ENCODE measurements around the gene UGT3A2.
A peak's percentile ranks its signal among the peaks of the same experiment; 100 is the strongest.

UGT3A2 gene

GRCh38 chr5:36079200-36079781 is 12.6 kb upstream of the UGT3A2 start:
- TF ChIP-seq CTCF (IDR thresholded peaks at IDR 0.05; ENCODE audit: insufficient read depth, missing control alignments), result peak; percentile 78
- DNase-seq (ENCODE audit: insufficient read length, low spot score) (peak; percentile 38), FAIRE-seq (peak; percentile 88)

DNA sequence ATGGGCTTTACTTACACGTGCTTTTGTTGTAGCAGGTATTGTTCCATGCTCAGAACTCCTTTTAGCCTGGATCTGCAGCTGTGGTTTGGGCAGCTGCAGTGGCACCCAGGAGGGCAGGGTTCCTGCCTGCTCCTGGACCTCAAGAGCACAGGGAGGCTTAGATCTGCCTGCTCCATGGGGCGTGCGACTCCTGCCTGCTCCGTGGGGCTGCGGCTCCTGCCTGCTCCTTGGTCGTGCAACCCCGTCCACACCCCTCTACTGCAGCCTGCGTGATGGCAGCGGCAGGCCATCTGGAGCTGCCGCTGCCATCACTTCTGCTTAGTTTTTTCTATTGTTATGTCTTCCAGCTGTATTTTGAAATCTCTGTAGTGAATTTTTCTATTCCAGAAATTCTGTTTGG is 11.7 kb upstream of the UGT3A2 start:
- DNase-seq (ENCODE audit: insufficient read length, low spot score) (no peak), FAIRE-seq (no peak)
- no peak for TF ChIP-seq CTCF (IDR thresholded peaks at IDR 0.05; ENCODE audit: insufficient read depth, missing control alignments)

DNA sequence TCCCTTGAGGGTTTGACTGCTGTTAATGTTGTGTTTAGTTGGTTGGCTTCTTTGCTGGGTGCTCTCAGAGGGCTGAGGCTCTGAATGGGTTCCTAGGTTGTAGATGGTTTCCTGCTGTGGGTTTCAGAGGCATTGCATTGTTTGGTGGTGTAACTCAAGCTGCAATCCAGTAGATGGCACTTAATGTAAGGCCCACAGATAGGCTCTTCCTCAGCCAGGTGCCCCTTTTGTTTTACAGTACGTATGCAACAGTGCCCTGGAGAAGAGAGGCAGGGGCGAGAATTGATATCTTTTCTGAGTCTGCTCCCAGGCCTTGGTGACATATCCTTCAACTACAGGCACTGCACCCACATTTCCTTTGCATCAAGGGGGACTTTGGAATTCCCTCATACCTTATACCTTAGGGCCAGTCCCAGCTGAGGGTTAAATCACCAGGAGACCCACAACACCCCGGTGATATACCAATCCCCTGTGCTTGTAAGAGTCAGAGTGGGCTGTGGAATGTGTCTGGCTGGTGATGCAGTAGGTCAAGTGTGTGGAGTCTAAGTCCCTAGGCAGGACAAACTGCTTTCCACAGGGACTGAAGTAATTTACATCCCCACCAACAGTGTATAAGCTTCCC is 7.0 kb upstream of the UGT3A2 start:
- TF ChIP-seq CTCF (IDR thresholded peaks at IDR 0.05; ENCODE audit: insufficient read depth, missing control alignments), result peak; percentile 11
- no peak for FAIRE-seq
- DNase-seq (ENCODE audit: insufficient read length, low spot score), result no peak

GRCh38 chr5:36070687-36071571 is 4.2 kb upstream of the UGT3A2 start:
- no peak for FAIRE-seq
- DNase-seq (ENCODE audit: insufficient read length, low spot score), result no peak
- TF ChIP-seq CTCF (IDR thresholded peaks at IDR 0.05; ENCODE audit: insufficient read depth, missing control alignments), result no peak

DNA sequence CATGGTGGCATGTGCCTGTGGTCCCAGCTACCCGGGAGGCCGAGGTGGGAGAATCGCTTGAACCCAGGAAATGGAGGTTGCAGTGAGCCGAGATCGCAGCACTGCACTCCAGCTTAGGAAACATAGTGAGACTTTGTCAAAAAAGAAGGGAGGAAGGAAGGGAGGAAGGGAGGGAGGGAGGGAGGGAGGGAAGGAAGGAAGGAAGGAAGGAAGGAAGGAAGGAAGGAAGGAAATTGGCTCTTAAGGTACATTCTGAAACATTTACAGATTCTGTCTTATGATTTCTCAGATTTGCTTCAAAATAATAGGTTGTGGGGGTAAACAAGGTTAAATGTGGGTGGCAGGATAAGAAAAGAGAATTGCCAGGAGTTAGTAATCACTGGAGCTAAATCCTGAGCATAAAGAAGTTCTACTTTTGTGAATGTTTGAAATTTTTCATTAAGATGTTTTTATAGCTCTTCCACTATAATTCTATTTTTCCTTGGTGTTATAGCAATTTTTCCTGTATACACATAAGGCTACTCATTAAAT is 2.1 kb upstream of the UGT3A2 start:
- TF ChIP-seq CTCF (IDR thresholded peaks at IDR 0.05; ENCODE audit: insufficient read depth, missing control alignments), result no peak
- FAIRE-seq (no peak), DNase-seq (ENCODE audit: insufficient read length, low spot score) (no peak)

GRCh38 chr5:36066001-36066539 is 612 bp downstream of the UGT3A2 start:
- FAIRE-seq, result no peak
- TF ChIP-seq CTCF (IDR thresholded peaks at IDR 0.05; ENCODE audit: insufficient read depth, missing control alignments), result no peak
- DNase-seq (ENCODE audit: insufficient read length, low spot score), result no peak
